ENCODE data around the gene ERI3.

DNA sequence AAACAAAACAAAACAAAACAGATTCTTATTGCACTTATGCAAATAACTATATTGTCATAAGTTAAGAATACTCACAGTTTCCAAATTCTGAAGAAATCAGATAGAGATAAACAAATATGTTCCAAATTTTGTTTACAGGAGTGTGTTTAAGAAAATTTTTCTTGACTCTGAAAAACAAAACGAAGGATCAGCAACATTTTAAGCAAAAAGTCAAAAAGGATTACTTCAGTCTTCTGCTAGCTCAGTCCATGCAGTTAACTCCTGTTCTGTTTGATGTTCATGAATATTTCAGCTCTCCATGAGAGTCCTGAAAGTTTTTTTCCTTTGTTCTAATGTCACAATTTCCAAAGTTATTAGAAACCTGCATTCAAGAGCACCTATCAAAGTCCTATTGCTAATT lies 180.4 kb downstream of the ERI3 start:
- TF ChIP-seq EZH2 (IDR thresholded peaks at IDR 0.05; ENCODE audit: borderline replicate concordance, control insufficient read depth, low read depth, low read length) (no peak), SRF (IDR thresholded peaks at IDR 0.05; ENCODE audit: low read depth in 2 of 2, low read length in 2 of 2) (no peak), MTA3 (IDR thresholded peaks at IDR 0.05; ENCODE audit: borderline replicate concordance, low read length) (no peak), NFIC (IDR thresholded peaks at IDR 0.05; ENCODE audit: low read depth, low read length) (no peak)
- TF ChIP-seq, protein P1, sequence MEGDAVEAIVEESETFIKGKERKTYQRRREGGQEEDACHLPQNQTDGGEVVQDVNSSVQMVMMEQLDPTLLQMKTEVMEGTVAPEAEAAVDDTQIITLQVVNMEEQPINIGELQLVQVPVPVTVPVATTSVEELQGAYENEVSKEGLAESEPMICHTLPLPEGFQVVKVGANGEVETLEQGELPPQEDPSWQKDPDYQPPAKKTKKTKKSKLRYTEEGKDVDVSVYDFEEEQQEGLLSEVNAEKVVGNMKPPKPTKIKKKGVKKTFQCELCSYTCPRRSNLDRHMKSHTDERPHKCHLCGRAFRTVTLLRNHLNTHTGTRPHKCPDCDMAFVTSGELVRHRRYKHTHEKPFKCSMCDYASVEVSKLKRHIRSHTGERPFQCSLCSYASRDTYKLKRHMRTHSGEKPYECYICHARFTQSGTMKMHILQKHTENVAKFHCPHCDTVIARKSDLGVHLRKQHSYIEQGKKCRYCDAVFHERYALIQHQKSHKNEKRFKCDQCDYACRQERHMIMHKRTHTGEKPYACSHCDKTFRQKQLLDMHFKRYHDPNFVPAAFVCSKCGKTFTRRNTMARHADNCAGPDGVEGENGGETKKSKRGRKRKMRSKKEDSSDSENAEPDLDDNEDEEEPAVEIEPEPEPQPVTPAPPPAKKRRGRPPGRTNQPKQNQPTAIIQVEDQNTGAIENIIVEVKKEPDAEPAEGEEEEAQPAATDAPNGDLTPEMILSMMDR (IDR thresholded peaks at IDR 0.05 in 2 of 3, conservative IDR thresholded peaks at IDR 0.05 in 1 of 3; ENCODE audit: control insufficient read depth in 2 of 3, extremely low read depth in 1 of 3, insufficient read depth in 1 of 3, low read depth in 3 of 3, low read length in 3 of 3), result no peak

Measured in GM12878 (cell line).